Chondrocyte (in vitro differentiated cells): ENCODE measurements around the gene RPIA. TPM values are rescaled to one million over a fixed set of nuclear protein-coding genes. Genes with fewer than 3 reads are reported as not detected.
A peak's percentile ranks its signal among the peaks of the same experiment; 100 is the strongest.
"Not testable (repeated sequence)": the region's sequence is repeated elsewhere in the genome, so short reads cannot be mapped to it uniquely, and the experiment has no call there.

Experiments
- DNase-seq: peaks from one replicate; pipeline ENCODE4 v3.0.0; 2021; ENCODE audit warnings: mixed read lengths, low spot score
- H3K27ac Mint-ChIP-seq: one replicate; pipeline ENCODE4 v1.8.0; 2021; ENCODE audit warnings: mild to moderate bottlenecking, moderate library complexity, mixed read lengths; ENCODE audit not compliant: unreplicated experiment
- H3K27me3 Mint-ChIP-seq: 2 replicates; pipeline ENCODE4 v1.8.0; 2021; ENCODE audit warnings: low read depth, mixed read lengths
- H3K36me3 Mint-ChIP-seq: 2 replicates; pipeline ENCODE4 v1.8.0; 2021; ENCODE audit warnings: low read depth, mixed read lengths
- H3K4me1 Mint-ChIP-seq: 2 replicates; pipeline ENCODE4 v1.8.0; 2021; ENCODE audit warnings: low read depth, mild to moderate bottlenecking, mixed read lengths
- H3K4me3 Mint-ChIP-seq: one replicate; pipeline ENCODE4 v1.8.0; 2021; ENCODE audit warnings: mild to moderate bottlenecking, moderate library complexity, mixed read lengths; ENCODE audit not compliant: unreplicated experiment
- H3K9me3 Mint-ChIP-seq: 2 replicates; pipeline ENCODE4 v1.8.0; 2021; ENCODE audit warnings: low read depth, mixed read lengths
- CTCF ChIP-seq: fragments of 200-600 bp; sonication (generic); IDR thresholded peaks from 2 replicates; pipeline ENCODE4 v1.5.0; 2021; ENCODE audit warnings: antibody characterized with exemption, mild to moderate bottlenecking, moderate library complexity
- long read RNA-seq: library from polyadenylated mRNA; stranded (forward); transcript quantifications from one replicate; pipeline ENCODE4 v2.0.0, GENCODE V29; 2021
- total RNA-seq: library from RNA; stranded (reverse); gene quantifications from 3 replicates; pipeline ENCODE4 v1.2.1, GENCODE V29; 2021

The RPIA gene
- total RNA-seq, result 8.6 to 9.0 TPM (median 8.9 TPM) in 3 replicates
- long read RNA-seq, transcript RPIA-201 (9 exons, 1,848 nt), result major isoform, 11 of 15 reads
- long read RNA-seq, partial matches to known transcripts, result 4 of 15 reads
- long read RNA-seq, other reads (novel, unspliced or antisense), result 0 of 15 reads

GRCh38 chr2:88691339-88692183 is at the start of gene RPIA:
Gene RPIA (plus strand): TSS chr2:88691673. CDS start chr2:88691699, 26 bp downstream.
- peaks cover 38% of the 10 kb centered on the region for H3K4me1 Mint-ChIP-seq
- H3K4me3 Mint-ChIP-seq, result peak within 1 kb of the TSS; percentile 86
- peak; percentile 76 for TF ChIP-seq CTCF
- no peaks in the 10 kb centered on the region for H3K36me3 Mint-ChIP-seq
- peak within 1 kb of the TSS; percentile 90 for H3K27ac Mint-ChIP-seq
- peaks cover 4% of the 10 kb centered on the region for H3K9me3 Mint-ChIP-seq
- H3K27me3 Mint-ChIP-seq, result no peaks in the 10 kb centered on the region
- DNase-seq, result peak; percentile 98

GRCh38 chr2:88642278-88642677 is 49.2 kb upstream of the RPIA start:
- H3K4me1 Mint-ChIP-seq, result no peaks in the 10 kb centered on the region
- TF ChIP-seq CTCF, result no peak
- no peak overlapping the region for H3K4me3 Mint-ChIP-seq
- H3K36me3 Mint-ChIP-seq, result peaks cover 2% of the 10 kb centered on the region
- H3K27ac Mint-ChIP-seq, result no peak overlapping the region
- H3K9me3 Mint-ChIP-seq, result peaks cover 19% of the 10 kb centered on the region
- peaks cover 24% of the 10 kb centered on the region for H3K27me3 Mint-ChIP-seq
- no peak for DNase-seq

GRCh38 chr2:88645291-88645882 is 46.1 kb upstream of the RPIA start:
- not testable (repeated sequence) for H3K4me3 Mint-ChIP-seq, H3K27ac Mint-ChIP-seq, H3K4me1 Mint-ChIP-seq, H3K36me3 Mint-ChIP-seq, DNase-seq
- peaks cover 12% of the 10 kb centered on the region for H3K9me3 Mint-ChIP-seq
- peaks cover 24% of the 10 kb centered on the region for H3K27me3 Mint-ChIP-seq

- Mint-ChIP-seq H3K9me3 (no peaks in the 10 kb centered on the region), H3K4me3 (no peak overlapping the region), H3K36me3 (no peaks in the 10 kb centered on the region), H3K27me3 (peaks cover under 1% of the 10 kb centered on the region), H3K4me1 (peaks cover 3% of the 10 kb centered on the region), H3K27ac (no peak overlapping the region)
- TF ChIP-seq CTCF, result no peak
- no peak for DNase-seq
Observed at GRCh38 chr2:88651646-88652045, 39.8 kb upstream of the RPIA start.

GRCh38 chr2:88654714-88655113 is 36.8 kb upstream of the RPIA start:
- Mint-ChIP-seq H3K36me3 (no peaks in the 10 kb centered on the region), H3K4me1 (peaks cover 27% of the 10 kb centered on the region), H3K27me3 (no peaks in the 10 kb centered on the region), H3K9me3 (no peaks in the 10 kb centered on the region), H3K4me3 (no peak overlapping the region), H3K27ac (no peak overlapping the region)
- TF ChIP-seq CTCF, result no peak
- DNase-seq, result no peak
